Gastroesophageal sphincter (tissue), 4 donors: ENCODE data around the gene MAP2K3. TPM values are rescaled to one million over a fixed set of nuclear protein-coding genes. Genes with fewer than 3 reads are reported as not detected.

ENCODE experiments used
- ATAC-seq: fragments of 150-250 bp; one replicate; pipeline ENCODE4 v1.9.1; 2016; ENCODE audit warnings: mild to moderate bottlenecking, moderate library complexity
- H3K27ac ChIP-seq, 4 donors: fragments of 200-600 bp; sonication (generic) in 3 of 4; 1 replicate in 3 of 4; 2 replicates in 1 of 4; pipeline ENCODE4 v1.5.1; 2016 to 2019
- H3K27me3 ChIP-seq: fragments of 200-600 bp; sonication (generic); one replicate; pipeline ENCODE4 v1.5.1; 2019
- H3K36me3 ChIP-seq, 2 donors: fragments of 200-600 bp; sonication (generic); one replicate each; pipeline ENCODE4 v1.5.1; 2019; ENCODE audit warnings: control low read depth in 1 of 2
- H3K4me1 ChIP-seq, 3 donors: fragments of 200-600 bp; sonication (generic); 1 replicate in 2 of 3; 2 replicates in 1 of 3; pipeline ENCODE4 v1.5.1; 2016 to 2019; ENCODE audit warnings: control low read depth in 2 of 3
- H3K4me3 ChIP-seq, 2 donors: fragments of 200-600 bp; sonication (generic); one replicate each; pipeline ENCODE4 v1.5.1; 2019; ENCODE audit warnings: mild to moderate bottlenecking in 1 of 2, moderate library complexity in 1 of 2
- H3K9me3 ChIP-seq, 3 donors: fragments of 200-600 bp; sonication (generic); one replicate each; pipeline ENCODE4 v1.5.1; 2017 to 2019; ENCODE audit warnings: control low read depth in 2 of 3
- EP300 ChIP-seq: sonication (generic); formaldehyde crosslinking; IDR thresholded peaks from one replicate; pipeline ENCODE4 v1.6.1; 2017; ENCODE audit warnings: antibody characterized with exemption, mild to moderate bottlenecking
- POLR2A ChIP-seq, 2 donors: fragments of 450-650 bp; IDR thresholded peaks; one replicate each; pipeline ENCODE4 v1.6.1; 2017; ENCODE audit warnings: antibody characterized with exemption in 2 of 2, mild to moderate bottlenecking in 2 of 2, moderate library complexity in 1 of 2
- POLR2AphosphoS5 ChIP-seq: sonication (generic); formaldehyde crosslinking; IDR thresholded peaks from one replicate; pipeline ENCODE4 v1.6.1; 2017; ENCODE audit warnings: antibody characterized with exemption
- WGBS, 2 donors: methylation state at CpG; one replicate each; pipeline ENCODE4 v1.1.5; 2018; ENCODE audit warnings: low coverage in 1 of 2; 5-methylcytosine and 5-hydroxymethylcytosine counted together
- total RNA-seq, 4 donors: library from RNA; depleted of rRNA; stranded (reverse); fragments of >200 nt; gene quantifications; one replicate each; pipeline ENCODE4 v1.1.0, GENCODE V29; 2016
- TF ChIP-seq, protein P1 (sequence below), 4 experiments: fragments of 200-600 bp in 2 of 4; fragments of 450-650 bp in 2 of 4; sonication (generic) in 1 of 4; IDR thresholded peaks; one replicate each; pipeline ENCODE4 v1.5.1; 2017 to 2019; ENCODE audit warnings: antibody characterized with exemption in 4 of 4, mild to moderate bottlenecking in 2 of 4, moderate library complexity in 2 of 4

Gene MAP2K3
- total RNA-seq, 4 donors from 2014 or later, result 18.3 to 46.2 (median 35.2) TPM

DNA sequence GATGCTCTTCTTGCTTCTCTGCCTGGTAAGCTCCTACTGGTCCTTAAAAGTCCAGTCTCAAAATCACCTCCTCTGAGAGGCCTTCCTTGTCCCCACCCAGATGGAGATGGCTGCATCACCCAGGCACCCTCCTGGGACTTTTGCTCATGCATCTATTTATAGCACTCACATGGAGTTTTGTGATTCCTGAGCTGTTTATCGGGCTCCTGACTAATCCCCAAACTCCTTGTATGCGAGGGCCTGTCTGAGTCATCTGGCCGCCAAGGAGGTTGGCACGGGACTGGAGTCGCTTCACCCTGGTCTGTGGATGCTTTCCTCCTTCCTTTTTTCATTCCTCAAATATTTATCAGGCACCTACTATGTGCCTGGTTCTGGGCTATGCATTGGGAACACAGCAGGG is 2.3 kb upstream of the MAP2K3 start:
- whole genome bisulfite sequencing, 2 donors, result 27 to 47% methylated on average over 3 to 5 of the region's 5 CpGs
- H3K4me1 ChIP-seq, result peaks cover 7 to 76% (median 17%) of the 10 kb centered on the region in 3 donors
- peak; percentile 88 for TF ChIP-seq POLR2AphosphoS5
- TF ChIP-seq, protein P1, sequence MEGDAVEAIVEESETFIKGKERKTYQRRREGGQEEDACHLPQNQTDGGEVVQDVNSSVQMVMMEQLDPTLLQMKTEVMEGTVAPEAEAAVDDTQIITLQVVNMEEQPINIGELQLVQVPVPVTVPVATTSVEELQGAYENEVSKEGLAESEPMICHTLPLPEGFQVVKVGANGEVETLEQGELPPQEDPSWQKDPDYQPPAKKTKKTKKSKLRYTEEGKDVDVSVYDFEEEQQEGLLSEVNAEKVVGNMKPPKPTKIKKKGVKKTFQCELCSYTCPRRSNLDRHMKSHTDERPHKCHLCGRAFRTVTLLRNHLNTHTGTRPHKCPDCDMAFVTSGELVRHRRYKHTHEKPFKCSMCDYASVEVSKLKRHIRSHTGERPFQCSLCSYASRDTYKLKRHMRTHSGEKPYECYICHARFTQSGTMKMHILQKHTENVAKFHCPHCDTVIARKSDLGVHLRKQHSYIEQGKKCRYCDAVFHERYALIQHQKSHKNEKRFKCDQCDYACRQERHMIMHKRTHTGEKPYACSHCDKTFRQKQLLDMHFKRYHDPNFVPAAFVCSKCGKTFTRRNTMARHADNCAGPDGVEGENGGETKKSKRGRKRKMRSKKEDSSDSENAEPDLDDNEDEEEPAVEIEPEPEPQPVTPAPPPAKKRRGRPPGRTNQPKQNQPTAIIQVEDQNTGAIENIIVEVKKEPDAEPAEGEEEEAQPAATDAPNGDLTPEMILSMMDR (IDR thresholded peaks at IDR 0.05), result no peak

DNA sequence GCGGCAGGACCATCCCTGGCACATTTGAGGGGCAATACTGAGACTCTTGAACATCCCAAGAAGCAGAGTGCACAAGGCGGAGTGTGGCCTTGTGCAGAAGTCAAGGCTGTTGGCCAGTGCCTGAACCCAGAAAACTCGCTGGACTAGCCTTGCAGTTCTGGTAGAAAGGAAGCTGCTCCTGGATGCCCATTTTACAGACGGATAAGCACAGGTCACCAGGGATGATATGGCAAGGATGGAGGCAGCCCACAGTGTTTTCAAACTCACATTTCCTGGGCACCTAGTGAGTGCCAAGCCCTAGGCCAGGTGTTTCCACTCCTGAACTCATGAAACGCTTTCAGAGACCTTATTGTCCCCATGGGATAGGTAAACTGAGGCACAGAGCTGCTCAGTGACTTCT is 1.7 kb upstream of the MAP2K3 start:
- Histone ChIP-seq H3K36me3 (no peaks in the 10 kb centered on the region), H3K27ac (peak overlapping the region; percentile 43 to 97 (median 96)), H3K9me3 (no peaks in the 10 kb centered on the region), H3K27me3 (no peaks in the 10 kb centered on the region), H3K4me3 (no peak overlapping the region), H3K4me1 (peaks cover 9 to 82% (median 21%) of the 10 kb centered on the region in 3 donors)
- no peak for ATAC-seq
- WGBS, 2 donors, result 72 to 94% methylated on average over 3 to 5 of the region's 5 CpGs
- TF ChIP-seq EP300 (no peak), POLR2AphosphoS5 (no peak)
- TF ChIP-seq, protein P1 (IDR thresholded peaks at IDR 0.05), result no peak

More for the DNA sequence above, 2.3 kb upstream of the MAP2K3 start:
- H3K4me3 ChIP-seq, result no peak overlapping the region
- H3K9me3 ChIP-seq, result no peaks in the 10 kb centered on the region
- peak; percentile 25 for ATAC-seq
- no peaks in the 10 kb centered on the region for H3K36me3 ChIP-seq
- no peaks in the 10 kb centered on the region for H3K27me3 ChIP-seq
- peak overlapping the region; percentile 43 to 97 (median 96) for H3K27ac ChIP-seq

DNA sequence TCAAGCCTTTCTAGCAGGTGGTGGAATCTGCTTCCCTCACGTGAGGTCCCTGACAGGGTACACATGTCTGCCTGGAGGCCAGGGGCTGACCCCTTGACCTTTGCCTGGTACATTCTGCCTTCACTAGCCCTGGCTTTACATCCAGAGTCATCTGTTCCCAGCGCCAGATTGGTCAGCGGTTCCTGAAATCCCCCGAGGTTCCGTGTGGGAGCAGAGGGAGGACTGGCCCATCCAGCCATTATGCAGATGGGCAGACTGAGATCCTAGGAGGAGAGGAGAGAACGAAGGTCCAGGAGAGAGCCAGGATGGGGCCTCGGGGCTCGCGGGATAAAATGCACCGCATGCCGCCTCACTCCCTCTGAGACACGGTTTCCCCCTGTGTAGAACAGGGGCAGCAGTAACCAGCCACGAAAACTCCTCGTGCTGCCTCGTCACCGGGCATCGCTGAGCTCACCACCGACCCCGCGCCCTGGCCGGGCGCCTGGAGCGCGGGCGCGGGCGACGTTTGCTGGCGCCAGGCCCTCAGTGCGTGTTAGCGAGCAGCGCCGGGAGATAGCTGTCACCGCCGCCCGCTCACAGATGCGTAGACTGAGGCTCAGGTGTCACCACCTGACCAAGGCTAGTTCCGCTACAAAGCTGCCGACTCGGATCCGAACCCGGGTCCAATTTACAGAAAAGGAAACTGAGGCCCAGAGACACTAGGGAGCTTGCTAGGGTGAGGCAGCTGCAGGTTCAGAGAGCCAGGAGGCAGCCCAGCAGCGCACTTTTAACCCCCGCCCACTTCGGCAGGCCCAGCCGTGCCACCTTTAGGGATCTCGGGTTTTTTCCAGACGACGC is 811 bp upstream of the MAP2K3 start:
- peak; percentile 0 for ATAC-seq
- WGBS, 2 donors, result 11% methylated on average over 17 of the region's 49 CpGs; no CpG with 5 or more reads in 1 of the 2 donors
- no peaks in the 10 kb centered on the region for H3K9me3 ChIP-seq
- peak overlapping the region; percentile 90 to 96 for H3K4me3 ChIP-seq
- H3K27ac ChIP-seq, result peak overlapping the region; percentile 43 to 97 (median 96)
- H3K27me3 ChIP-seq, result no peaks in the 10 kb centered on the region
- peaks cover 9 to 84% (median 28%) of the 10 kb centered on the region in 3 donors for H3K4me1 ChIP-seq
- TF ChIP-seq POLR2AphosphoS5, result no peak
- TF ChIP-seq POLR2A (IDR thresholded peaks at IDR 0.05), result no peak
- TF ChIP-seq, protein P1 (IDR thresholded peaks at IDR 0.05), result no peak
- TF ChIP-seq EP300, result no peak
- no peaks in the 10 kb centered on the region for H3K36me3 ChIP-seq

DNA sequence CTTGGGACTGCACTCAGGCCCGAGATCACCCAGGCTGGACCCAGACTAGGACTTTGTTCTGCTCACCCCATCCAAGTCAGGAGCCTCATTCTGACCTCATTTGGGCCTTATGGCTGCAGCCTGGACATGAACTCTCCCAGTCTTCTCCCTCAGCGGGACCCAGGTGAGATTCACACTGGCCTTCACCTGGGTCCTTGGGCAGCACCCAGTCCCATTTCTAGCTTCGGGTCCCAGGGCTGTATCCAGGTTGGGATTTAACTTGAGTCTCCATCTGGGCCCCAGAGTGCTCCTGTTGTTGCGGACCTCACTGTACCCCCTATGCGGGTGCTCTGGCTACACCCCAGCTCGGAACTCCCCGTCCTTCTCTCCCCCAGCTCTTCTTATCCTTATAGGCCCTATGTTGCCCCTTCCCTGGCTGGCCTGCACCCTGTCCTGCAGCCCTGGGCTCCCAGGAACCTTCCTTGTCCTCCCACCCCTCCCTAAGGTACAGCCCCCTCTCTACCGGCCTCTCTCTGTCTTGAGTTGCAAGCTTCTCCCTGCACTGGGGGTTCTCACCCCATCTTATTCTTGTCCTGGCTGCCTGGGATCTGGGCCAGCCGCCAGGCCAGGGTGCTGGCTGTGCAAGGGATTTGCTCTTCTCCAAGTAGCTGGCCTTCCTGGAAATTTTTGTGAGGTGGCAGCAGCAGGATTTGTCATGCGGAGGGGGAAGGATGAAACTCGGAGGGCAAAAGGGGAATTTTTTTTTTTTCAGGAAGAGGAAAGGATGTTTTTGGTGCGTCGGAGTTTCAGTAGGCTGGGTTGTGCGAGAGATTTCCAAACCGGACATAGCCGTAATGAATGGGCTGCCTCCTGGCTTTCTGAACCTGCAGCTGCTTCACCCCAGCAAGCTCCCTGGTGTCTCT is 904 bp downstream of the MAP2K3 start:
- TF ChIP-seq, protein P1 (IDR thresholded peaks at IDR 0.05), result peak in 1 of 4 experiments; percentile 34
- TF ChIP-seq POLR2AphosphoS5, result peak; percentile 53
- TF ChIP-seq POLR2A (IDR thresholded peaks at IDR 0.05), result no peak
- Histone ChIP-seq H3K36me3 (no peaks in the 10 kb centered on the region), H3K9me3 (no peaks in the 10 kb centered on the region), H3K27me3 (no peaks in the 10 kb centered on the region), H3K27ac (peak overlapping the region; percentile 90 to 97 (median 96)), H3K4me3 (peak overlapping the region; percentile 90 to 96), H3K4me1 (peaks cover 9 to 84% (median 45%) of the 10 kb centered on the region in 3 donors)
- WGBS, 2 donors, result 0 to 1% methylated on average over 10 to 12 of the region's 16 CpGs
- no peak for ATAC-seq
